Astrocyte of the hippocampus (primary cell): ENCODE measurements around the gene AOPEP.
"Not testable (repeated sequence)": the region's sequence is repeated elsewhere in the genome, so short reads cannot be mapped to it uniquely, and the experiment has no call there.

ENCODE experiments used
- DNase-seq: peaks from one replicate; pipeline ENCODE4 v3.0.0; 2011; ENCODE audit warnings: low read depth, low spot score

The AOPEP gene

DNA sequence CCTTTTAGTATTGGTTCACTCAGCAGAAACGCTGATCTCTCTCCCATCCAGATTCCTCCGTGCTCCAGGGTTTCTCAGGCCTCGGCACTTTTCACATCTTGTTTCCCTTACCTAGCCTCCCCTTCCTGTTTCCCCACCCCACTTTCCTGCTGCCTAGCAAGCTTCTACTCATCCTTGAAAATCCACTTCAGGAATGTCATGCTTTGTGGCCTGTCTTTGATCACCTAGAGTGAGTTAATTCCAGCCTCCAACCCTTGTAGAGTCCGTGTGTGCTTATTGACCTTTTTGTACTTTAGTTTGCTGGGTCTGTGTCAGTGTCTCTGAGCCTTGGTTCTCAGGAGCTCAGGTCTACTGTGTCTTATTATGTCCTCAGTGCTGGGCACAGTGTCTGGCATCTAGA is 116.6 kb downstream of the AOPEP start:
- DNase-seq: no peak

GRCh38 chr9:94846739-94847138 is 120.2 kb downstream of the AOPEP start:
- DNase-seq: no peak

GRCh38 chr9:94847486-94847885 is 121.0 kb downstream of the AOPEP start:
- peak; percentile 70 for DNase-seq

DNA sequence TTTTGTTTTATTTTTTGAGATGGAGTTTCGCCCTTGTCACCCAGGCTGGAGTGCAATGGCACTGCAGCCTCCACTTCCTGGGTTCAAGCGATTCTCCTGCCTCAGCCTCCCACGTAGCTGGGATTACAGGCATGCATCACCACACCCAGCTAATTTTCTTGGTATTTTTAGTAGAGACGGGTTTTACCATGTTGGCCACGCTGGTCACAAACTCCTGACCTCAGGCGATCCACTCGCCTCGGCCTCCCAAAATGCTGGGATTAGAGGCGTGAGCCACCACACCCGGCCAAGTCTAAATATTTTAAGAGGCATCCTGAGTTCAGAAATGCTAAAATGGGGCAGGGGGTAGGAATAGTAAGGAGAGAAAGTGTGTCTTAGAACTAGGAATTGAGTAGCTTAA is 122.3 kb downstream of the AOPEP start:
- DNase-seq: not testable (repeated sequence)

- no peak for DNase-seq
These were observed 124.3 kb downstream of the AOPEP start for GRCh38 chr9:94850540-94851434.

DNA sequence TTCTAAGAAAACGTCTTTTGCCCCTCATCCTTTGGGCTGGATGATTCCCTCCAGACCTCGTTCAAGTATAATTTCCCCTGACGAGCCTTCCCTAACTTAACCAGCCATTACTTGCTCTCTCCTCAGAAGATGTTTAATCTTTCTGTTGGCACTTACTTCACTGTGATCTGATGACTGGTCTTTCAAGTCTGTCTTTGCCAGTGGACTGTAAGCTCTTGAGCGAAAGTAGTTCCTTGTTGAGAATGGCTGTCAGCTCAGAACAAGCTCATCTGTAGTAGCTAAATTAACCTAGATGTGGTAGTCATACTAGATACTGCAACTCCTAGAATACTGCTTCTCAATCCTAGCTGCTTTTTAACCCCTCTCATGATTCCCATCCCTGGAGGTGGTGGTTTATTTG is 125.0 kb downstream of the AOPEP start:
- no peak for DNase-seq

DNA sequence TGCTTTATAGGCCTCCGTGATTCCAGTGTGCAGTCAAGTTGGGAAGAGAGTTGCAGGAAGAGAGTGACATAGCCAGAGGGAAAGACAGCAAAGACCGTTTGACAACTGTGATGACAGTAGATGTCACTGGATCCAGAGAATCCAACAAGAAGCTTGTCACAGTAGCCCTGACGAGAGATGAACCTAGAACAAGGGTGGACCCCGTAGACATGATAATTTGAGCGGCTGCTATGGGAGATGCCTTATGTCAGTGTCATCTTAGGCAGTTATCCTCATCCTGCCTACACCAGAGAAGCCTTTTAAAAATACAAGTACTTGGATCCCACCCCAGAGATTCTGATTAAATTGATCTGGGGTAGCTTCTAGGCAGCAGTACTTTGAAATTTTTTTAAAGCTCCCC is 125.4 kb downstream of the AOPEP start:
- no peak for DNase-seq

- no peak for DNase-seq
These were observed 125.9 kb downstream of the AOPEP start for GRCh38 chr9:94852373-94852772.

DNA sequence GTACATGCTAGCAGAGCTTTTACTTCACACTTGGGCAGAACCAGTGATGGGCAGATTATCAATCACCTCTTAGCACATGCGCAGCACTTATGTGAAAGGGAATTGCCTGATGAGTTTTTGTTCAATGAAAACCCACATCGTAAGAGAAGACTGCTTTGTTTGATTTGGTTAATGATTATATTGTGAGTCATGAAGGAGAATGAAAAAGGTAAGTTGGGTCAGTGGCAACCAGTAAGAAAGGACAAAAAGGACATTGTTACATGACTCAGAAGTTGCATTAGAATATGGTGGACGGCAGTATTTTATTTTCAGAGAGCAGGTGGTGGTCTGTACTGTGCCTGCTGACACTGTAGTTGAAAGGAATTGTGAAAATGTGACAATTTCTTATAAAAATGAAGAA is 127.4 kb downstream of the AOPEP start:
- DNase-seq: no peak

DNA sequence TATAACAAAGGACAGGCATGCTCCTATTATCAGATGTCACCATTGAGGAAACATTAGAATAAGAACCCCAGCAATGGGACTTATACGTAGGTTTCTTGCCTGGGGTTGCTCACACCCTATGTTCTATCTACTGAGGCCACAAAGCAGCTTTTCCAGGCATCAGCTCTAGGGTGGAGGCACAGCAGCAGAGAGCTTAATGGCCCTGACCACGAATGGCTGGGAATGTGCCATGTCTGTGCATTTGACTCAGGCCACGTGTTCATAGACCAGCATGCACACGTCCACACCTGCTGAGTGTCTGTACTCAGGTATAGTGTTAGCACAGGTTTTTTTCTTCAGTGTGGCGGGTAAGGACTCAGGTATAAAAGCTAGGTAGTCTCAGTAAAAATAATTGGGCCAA is 129.4 kb downstream of the AOPEP start:
- DNase-seq: peak; percentile 32

- DNase-seq: no peak
These were observed 131.3 kb downstream of the AOPEP start for GRCh38 chr9:94857791-94858190.

DNA sequence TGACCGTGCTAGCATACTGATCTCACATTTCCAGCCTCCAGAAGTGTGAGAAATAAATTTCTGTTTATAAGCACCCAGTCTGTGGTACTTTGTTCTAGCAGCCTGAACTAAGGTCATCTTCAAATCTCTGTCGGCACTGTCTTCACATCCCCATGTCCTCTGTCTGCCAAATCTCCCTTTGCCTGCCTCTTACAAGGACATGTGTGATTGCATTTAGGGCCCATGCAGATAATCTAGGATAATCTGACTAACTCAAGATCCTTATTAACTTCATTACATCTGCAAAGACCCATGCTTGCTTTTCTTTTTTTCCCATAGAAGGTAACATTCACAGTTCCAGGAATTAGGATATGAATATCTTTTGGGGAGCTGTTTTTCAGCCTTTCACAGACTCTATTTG is 132.7 kb downstream of the AOPEP start:
- no peak for DNase-seq

GRCh38 chr9:94859891-94860290 is 133.4 kb downstream of the AOPEP start:
- DNase-seq: no peak

DNA sequence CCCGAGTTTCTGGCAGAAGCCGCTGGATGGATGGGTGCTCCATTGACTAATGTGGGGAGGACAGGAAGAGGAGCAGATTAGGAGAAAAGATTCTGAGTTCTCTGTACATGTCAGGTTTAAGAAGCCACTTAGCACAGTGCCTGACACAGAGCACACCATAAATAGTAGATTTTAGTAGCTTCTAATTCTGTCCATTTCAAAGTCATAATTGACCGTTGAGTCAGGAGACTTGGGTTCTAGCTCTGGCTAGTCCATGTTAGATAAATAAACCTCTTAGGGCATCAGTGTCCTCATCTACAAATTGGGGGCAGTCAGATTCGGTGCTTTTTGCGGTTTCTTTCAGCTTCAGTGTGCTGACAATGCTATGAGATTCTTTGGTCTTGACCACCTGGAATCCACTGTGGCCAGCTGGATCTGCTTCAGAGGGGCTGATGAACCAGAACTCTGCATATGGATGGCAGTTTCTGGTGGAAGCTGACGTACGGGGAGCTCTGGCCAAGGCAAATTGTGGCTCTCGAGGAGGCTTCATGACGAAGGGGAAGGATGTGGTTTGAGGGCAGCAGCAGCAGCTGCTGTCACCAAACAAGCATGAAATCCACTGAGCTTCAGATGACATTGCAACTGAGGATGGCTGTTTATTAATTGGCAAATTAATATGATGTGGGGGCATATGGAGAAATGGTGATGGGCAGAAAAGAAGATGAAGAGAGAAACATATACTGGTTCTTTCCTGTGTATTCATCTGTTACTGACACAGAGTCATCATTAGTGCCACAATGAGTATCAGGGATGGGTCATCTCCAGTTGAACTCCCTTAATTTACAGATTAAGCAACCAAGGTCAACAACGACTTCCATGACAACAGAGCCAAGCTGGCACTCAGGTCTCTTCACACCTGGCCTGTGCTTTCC is 134.4 kb downstream of the AOPEP start:
- DNase-seq: peak; percentile 86

DNA sequence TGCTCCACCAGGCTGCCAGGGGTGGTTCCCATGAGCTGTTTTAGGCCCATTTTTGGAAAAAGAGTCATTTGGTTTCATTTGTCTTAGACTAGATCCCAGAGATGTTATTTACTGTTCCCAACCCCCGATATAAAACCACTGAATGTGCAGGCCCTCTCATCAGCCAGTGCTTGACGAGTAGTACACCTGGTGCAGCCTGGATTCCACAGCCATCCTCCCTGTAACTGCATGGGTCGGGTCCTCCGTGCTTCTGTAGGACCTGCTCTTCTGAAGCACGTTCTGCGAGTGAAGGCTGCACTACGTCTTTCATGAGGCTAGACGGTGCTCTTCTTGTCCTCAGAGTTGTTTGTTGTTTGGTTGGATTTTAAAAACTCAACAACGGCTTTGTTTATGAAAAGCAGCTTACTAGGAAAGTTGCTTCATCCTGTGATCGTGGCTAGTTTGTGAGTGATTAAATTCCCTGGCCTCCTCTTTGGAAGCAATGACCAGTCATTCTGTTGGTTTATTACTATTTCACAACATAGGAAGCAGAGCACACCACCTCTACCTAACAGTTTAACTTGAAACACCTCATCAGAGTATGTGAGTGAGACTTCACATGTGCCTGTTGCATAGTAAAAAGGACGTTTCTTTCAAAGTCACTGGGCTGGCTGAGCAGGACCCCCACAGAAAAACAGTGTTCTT is 135.2 kb downstream of the AOPEP start:
- peak; percentile 37 for DNase-seq

DNA sequence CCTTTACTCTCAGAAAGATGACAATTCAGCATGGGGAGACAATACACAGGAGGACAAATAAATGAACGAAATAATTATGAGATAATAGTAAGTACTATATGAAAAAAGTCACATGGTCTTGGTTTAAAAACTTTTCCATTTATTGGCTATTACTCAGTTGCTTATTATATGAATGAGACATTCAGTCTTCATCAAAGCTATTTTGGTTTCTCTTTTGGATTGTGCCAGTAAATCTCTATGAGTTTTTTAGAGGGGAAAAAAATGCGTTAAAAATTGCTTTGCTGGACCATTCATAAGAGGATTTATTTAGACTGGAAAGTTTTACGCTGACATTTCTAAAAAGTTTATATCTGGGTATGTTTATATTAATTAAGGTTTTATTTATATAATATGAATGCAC is 137.7 kb downstream of the AOPEP start:
- no peak for DNase-seq

DNA sequence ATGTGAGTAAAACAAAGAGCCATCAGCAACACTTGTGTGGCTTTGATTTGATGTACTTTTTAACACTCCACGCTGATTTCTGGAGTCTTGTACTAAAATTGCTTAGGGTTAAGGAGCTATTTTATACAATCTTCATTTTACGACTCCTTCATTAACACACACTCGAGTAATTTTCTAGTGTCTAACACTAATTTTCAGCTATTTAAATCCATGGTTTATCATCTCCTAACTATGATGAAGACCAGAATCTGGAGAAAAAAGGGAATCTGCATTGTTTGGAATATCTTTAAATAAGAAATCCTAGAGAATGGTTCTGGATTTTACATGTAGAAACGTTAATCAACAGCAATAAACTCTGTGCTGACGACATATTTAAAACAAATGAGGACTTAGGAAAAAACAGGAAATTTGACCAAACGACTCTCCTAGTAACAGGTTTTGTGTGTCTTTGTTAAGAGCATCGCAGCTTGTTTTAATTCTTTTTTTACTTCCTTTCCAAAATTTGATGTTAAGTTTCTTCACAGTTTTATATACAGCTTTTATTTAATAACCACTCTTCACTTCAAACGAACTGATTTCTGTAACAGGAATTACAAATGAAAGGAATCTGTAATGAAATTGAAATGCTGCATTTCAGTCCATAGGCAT is 138.5 kb downstream of the AOPEP start:
- no peak for DNase-seq

GRCh38 chr9:94865582-94866452 is 139.3 kb downstream of the AOPEP start:
- DNase-seq: peak; percentile 83

- no peak for DNase-seq
These were observed 140.3 kb downstream of the AOPEP start for GRCh38 chr9:94866770-94867169.

GRCh38 chr9:94867281-94867841 is 140.9 kb downstream of the AOPEP start:
- DNase-seq: peak; percentile 93
